Measurements from ENCODE around the gene ZNF652. TPM values are rescaled to one million over a fixed set of nuclear protein-coding genes. Genes with fewer than 3 reads are reported as not detected.
A peak's percentile ranks its signal among the peaks of the same experiment; 100 is the strongest.

The ZNF652 gene
- total RNA-seq, 2 donors from 2014 or later = 59.7 to 88.5 TPM

- intact Hi-C loops (cut with DNase I) = no loop called here
- H3K9me3 ChIP-seq = no peaks in the 10 kb centered on the region
- H3K4me1 ChIP-seq (replicated peaks) = no peaks in the 10 kb centered on the region
- 61% methylated on average over 4 of the region's 4 CpGs for WGBS
- DNase-seq (ENCODE audit: low spot score) = no peak
- no peaks in the 10 kb centered on the region for H3K27me3 ChIP-seq (replicated peaks; ENCODE audit: insufficient read depth)
- TF ChIP-seq POLR2AphosphoS5 (IDR thresholded peaks at IDR 0.05) (no peak), POLR2A (IDR thresholded peaks at IDR 0.05) (no peak)
- TF ChIP-seq, protein P1, sequence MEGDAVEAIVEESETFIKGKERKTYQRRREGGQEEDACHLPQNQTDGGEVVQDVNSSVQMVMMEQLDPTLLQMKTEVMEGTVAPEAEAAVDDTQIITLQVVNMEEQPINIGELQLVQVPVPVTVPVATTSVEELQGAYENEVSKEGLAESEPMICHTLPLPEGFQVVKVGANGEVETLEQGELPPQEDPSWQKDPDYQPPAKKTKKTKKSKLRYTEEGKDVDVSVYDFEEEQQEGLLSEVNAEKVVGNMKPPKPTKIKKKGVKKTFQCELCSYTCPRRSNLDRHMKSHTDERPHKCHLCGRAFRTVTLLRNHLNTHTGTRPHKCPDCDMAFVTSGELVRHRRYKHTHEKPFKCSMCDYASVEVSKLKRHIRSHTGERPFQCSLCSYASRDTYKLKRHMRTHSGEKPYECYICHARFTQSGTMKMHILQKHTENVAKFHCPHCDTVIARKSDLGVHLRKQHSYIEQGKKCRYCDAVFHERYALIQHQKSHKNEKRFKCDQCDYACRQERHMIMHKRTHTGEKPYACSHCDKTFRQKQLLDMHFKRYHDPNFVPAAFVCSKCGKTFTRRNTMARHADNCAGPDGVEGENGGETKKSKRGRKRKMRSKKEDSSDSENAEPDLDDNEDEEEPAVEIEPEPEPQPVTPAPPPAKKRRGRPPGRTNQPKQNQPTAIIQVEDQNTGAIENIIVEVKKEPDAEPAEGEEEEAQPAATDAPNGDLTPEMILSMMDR (IDR thresholded peaks at IDR 0.05) = no peak
- no peak overlapping the region for H3K4me3 ChIP-seq
- peak overlapping the region in 1 of 2 donors; percentile 11 for H3K27ac ChIP-seq
- H3K36me3 ChIP-seq = no peaks in the 10 kb centered on the region
Observed at GRCh38 chr17:49254066-49254465, 108.0 kb downstream of the ZNF652 start.

- Histone ChIP-seq H3K9me3 (no peaks in the 10 kb centered on the region), H3K4me1 (replicated peaks) (no peaks in the 10 kb centered on the region), H3K4me3 (no peak overlapping the region), H3K36me3 (no peaks in the 10 kb centered on the region), H3K27me3 (replicated peaks; ENCODE audit: insufficient read depth) (no peaks in the 10 kb centered on the region), H3K27ac (no peak overlapping the region)
- DNase-seq (ENCODE audit: low spot score) = no peak
- TF ChIP-seq, protein P1 (IDR thresholded peaks at IDR 0.05) = no peak
- TF ChIP-seq POLR2AphosphoS5 (IDR thresholded peaks at IDR 0.05) = no peak
- TF ChIP-seq POLR2A (IDR thresholded peaks at IDR 0.05) = no peak
- WGBS = 91% methylated on average over 6 of the region's 6 CpGs
- intact Hi-C loops (cut with DNase I) = no loop called here
Observed at GRCh38 chr17:49252148-49252695, 109.8 kb downstream of the ZNF652 start.

DNA sequence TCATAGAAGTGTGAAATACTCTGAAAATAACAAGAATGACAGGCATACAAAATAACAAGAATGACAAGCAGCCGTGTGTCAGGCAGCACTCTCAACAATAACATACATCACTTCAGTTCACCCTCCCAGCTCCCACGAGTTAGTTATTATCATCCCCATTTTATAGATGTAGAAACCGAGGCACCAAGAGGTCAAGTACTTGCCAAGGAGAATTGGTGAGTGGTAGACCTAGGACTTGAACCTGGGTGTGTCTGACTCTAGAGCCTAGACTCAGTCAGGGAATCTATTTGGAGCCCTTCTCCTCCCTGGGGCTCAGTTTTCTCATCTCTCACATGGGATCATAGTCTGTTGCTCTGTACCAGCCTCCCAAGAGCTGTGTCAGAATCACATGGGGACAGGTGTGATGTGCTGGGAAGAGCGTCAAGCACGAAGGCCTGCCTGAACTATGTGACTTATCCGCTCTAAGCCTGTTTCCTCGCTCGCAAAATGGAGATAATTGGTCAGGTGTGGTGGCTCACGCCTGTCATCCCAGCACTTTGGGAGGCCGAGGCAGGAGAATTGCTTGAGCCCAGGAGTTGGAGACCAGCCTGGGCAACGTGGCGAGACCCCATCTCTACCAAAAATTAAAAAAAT, 112.0 kb downstream of the ZNF652 start:
- TF ChIP-seq, protein P1 (IDR thresholded peaks at IDR 0.05) = no peak
- TF ChIP-seq POLR2A (IDR thresholded peaks at IDR 0.05) (no peak), POLR2AphosphoS5 (IDR thresholded peaks at IDR 0.05) (no peak)
- intact Hi-C loops (cut with DNase I) = no loop called here
- WGBS = 88% methylated on average over 12 of the region's 12 CpGs

DNA sequence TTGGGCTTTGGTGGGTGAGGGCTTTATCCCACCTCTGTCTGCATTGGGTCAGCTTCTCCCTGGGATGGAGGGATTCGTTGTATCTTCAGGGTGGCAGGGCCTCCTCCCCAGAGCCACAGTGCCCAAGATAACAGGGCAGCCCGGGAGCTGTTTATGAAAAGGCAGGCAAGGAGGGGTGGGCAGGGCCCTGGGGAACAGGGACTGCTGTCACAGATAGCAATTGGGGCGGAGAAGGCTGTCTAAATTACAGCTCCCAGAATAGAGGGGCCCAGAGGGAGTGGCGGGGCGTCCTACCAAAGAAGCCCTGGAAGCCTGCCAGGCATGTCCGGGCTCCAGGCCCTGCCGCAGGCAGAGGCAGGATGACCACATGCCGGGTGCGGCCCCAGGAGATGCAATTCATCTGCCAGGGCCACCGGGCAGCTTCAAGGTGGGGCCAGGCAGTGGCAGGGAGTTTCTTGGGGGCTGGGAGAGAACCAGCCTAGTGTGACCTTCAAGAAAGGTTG, 112.7 kb downstream of the ZNF652 start:
- no peak for DNase-seq (ENCODE audit: low spot score)
- H3K27ac ChIP-seq = no peak overlapping the region
- WGBS = 15% methylated on average over 10 of the region's 10 CpGs

More for the DNA sequence above, 112.0 kb downstream of the ZNF652 start:
- DNase-seq (ENCODE audit: low spot score) = no peak
- H3K27me3 ChIP-seq (replicated peaks; ENCODE audit: insufficient read depth) = no peaks in the 10 kb centered on the region
- H3K4me3 ChIP-seq = no peak overlapping the region
- no peaks in the 10 kb centered on the region for H3K4me1 ChIP-seq (replicated peaks)
- no peaks in the 10 kb centered on the region for H3K36me3 ChIP-seq
- H3K27ac ChIP-seq = no peak overlapping the region
- no peaks in the 10 kb centered on the region for H3K9me3 ChIP-seq

More for the DNA sequence above, 112.7 kb downstream of the ZNF652 start:
- no peaks in the 10 kb centered on the region for H3K4me1 ChIP-seq (replicated peaks)
- intact Hi-C loops (cut with DNase I) = no loop called here
- no peak for TF ChIP-seq POLR2A (IDR thresholded peaks at IDR 0.05)
- TF ChIP-seq, protein P1 (IDR thresholded peaks at IDR 0.05) = no peak
- H3K9me3 ChIP-seq = no peaks in the 10 kb centered on the region
- H3K4me3 ChIP-seq = no peak overlapping the region
- no peaks in the 10 kb centered on the region for H3K36me3 ChIP-seq
- no peaks in the 10 kb centered on the region for H3K27me3 ChIP-seq (replicated peaks; ENCODE audit: insufficient read depth)

All from prostate gland (tissue), 2 donors.